ENCODE measurements around the gene ZNF232.
A peak's percentile ranks its signal among the peaks of the same experiment; 100 is the strongest.
"Not testable (repeated sequence)": the region's sequence is repeated elsewhere in the genome, so short reads cannot be mapped to it uniquely, and the experiment has no call there.

The ZNF232 gene

GRCh38 chr17:5111402-5112204, at the start of gene ZNF232:
Gene ZNF232, minus strand, starts transcription at chr17:5111878. Its CDS starts 56 bp downstream, at chr17:5111822.
- DNase-seq (ENCODE audit: low read depth in 1 of 2, low spot score in 1 of 2): peak; percentile 82 to 86

DNA sequence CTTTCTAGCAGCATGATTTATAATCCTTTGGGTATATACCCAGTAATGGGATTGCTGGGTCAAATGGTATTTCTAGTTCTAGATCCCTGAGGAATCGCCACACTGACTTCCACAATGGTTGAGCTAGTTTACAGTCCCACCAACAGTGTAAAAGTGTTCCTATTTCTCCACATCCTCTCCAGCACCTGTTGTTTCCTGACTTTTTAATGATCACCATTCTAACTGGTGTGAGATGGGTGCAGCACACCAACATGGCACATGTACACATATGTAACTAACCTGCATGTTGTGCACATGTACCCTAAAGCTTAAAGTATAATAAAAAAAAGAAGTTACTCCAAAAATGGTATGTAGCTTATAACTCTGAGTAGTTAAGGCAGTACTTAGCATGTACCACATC, 49.0 kb upstream of the ZNF232 start:
- not testable (repeated sequence) for DNase-seq (ENCODE audit: low read depth in 1 of 2, low spot score in 1 of 2)

- not testable (repeated sequence) for DNase-seq (ENCODE audit: low read depth in 1 of 2, low spot score in 1 of 2)
These were observed 34.4 kb upstream of the ZNF232 start for GRCh38 chr17:5146122-5146521.

DNA sequence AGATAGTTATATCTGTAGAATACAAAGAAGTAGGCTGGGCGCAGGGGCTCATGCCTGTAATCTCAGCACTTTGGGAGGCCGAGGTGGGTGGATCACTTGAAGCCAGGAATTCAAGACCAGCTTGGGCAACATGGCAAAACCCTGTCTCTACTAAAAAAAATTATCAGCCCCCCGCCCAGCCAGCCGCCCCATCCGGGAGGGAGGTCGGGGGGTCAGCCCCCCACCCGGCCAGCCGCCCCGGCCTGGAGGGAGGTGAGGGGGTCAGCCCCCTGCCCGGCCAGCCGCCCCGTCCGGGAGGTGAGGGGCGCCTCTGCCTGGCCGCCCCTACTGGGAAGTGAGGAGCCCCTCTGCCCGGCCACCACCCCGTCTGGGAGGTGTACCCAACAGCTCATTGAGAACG, 31.2 kb upstream of the ZNF232 start:
- not testable (repeated sequence) for DNase-seq (ENCODE audit: low read depth in 1 of 2, low spot score in 1 of 2)

GRCh38 chr17:5139458-5139732, 27.7 kb upstream of the ZNF232 start:
- DNase-seq (ENCODE audit: low read depth in 1 of 2, low spot score in 1 of 2): no peak

- no peak for DNase-seq (ENCODE audit: low read depth in 1 of 2, low spot score in 1 of 2)
These were observed 27.2 kb upstream of the ZNF232 start for GRCh38 chr17:5138616-5139457.

GRCh38 chr17:5138198-5138544, 26.5 kb upstream of the ZNF232 start:
- DNase-seq (ENCODE audit: low read depth in 1 of 2, low spot score in 1 of 2): not testable (repeated sequence)

DNA sequence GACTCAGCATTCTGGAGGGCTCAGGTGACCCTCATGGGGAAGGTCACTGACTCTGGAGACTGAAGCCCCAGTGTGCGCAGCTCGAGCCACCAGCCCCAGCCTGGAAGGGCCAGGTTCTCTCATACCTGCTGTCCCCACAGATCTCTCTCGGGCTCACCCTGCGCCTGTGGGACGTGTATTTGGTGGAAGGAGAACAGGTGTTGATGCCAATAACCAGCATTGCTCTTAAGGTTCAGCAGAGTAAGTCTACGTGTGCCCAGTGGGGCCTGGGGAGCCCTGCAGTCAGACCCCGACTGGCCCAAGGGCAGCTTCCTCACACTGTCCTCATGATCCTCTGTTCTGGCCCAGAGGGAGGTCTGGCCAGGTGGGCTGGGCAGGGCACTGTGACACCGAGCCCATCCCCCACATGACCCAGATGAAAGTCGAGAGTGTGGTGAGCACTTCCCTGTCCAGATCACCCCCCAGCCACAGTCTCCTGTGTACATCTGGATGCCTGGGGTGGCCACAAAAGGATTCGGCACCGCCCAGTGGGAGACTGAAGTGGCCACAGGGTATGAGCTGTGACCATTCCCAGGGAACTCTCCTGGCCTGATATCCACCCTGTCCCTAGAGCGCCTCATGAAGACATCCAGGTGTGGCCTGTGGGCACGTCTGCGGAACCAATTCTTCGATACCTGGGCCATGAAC, 26.0 kb upstream of the ZNF232 start:
- not testable (repeated sequence) for DNase-seq (ENCODE audit: low read depth in 1 of 2, low spot score in 1 of 2)

DNA sequence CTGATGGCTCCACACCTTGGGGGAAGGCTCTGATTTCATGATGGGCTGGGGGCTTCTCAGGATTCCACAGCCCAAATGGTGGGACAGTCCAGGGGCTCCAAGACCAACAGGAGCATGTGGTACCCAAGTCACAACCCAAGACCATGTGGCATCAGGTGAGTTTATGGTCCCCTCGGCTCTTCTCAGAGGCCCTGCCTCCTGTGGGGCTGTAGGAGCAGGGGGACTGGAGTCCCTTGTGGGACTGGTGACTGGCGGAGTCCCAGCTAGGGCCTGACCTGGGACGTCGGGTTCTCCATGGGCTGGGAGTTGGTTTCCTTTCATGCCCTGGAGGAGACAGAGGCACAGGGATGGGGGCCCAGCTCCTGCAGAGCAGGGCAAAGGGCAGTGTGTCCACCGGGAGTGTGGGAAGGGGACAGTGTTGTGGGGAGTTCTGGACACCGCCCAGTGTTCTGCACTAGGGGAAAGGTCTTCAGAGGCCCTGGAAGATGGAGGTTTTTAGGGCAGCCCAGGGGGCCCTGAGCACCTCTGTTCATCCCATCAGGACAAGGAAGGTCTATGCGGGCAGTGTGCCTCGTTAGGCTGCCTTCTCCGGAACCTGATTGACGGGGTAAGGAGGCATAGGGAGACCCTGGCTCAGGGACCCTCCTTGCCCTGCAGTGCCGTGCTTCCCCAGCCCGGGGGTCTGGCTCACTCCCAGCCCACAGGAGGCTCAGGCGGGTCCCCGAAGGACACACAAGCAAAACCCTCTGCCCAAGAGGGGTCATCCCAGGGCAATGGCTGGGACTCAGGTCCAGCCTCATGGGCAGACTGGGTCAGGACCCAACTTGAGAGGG, 25.1 kb upstream of the ZNF232 start:
- not testable (repeated sequence) for DNase-seq (ENCODE audit: low read depth in 1 of 2, low spot score in 1 of 2)

- DNase-seq (ENCODE audit: low read depth in 1 of 2, low spot score in 1 of 2): no peak
These were observed 24.3 kb upstream of the ZNF232 start for GRCh38 chr17:5135726-5136579.

DNA sequence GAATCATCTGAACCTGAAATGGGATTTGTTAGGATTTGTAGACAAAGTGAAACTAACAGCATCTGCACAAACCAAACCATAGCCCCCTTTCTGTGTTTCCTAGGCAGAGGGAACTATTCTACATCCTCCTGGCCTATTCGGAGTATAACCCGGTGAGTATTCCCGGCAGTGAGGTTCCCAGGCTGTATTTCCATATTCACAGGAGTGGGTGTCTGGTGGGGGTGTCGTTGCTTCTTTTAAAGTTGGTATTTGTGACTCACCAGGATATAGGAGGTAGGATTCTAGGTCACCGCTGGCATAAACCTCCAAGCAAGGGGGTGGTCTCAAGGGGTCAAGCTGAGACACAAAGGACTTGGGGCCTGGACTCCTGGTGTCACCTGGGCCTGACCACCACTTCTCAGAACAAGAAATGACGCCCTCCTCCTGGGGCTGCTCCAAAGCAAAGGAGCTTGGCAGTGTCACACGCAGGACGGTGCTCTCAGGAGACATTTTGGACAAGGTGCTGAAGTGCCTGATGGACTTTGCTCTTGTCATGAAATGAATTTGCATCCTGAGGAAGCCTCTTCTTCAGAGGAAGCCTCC, 23.5 kb upstream of the ZNF232 start:
- not testable (repeated sequence) for DNase-seq (ENCODE audit: low read depth in 1 of 2, low spot score in 1 of 2)

GRCh38 chr17:5134571-5134970, 22.9 kb upstream of the ZNF232 start:
- DNase-seq (ENCODE audit: low read depth in 1 of 2, low spot score in 1 of 2): not testable (repeated sequence)

- not testable (repeated sequence) for DNase-seq (ENCODE audit: low read depth in 1 of 2, low spot score in 1 of 2)
These were observed 22.3 kb upstream of the ZNF232 start for GRCh38 chr17:5133961-5134360.

DNA sequence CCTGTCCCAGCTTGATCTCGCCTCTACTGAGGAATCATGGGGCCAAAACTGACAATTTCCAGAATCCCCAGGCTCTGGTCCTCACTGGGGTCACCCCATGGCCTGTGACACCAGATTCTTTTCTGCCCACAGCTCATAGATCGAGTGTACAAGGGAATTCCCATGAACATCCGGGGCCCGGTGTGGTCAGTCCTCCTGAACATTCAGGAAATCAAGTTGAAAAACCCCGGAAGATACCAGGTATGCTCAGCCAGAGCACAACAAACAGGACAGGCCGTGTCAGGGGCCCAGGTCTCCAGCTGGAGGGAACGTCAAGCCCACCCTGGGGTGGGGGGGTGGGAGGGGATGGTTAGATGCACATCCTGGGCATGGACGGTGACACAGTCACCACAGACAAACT, 21.6 kb upstream of the ZNF232 start:
- no peak for DNase-seq (ENCODE audit: low read depth in 1 of 2, low spot score in 1 of 2)

DNA sequence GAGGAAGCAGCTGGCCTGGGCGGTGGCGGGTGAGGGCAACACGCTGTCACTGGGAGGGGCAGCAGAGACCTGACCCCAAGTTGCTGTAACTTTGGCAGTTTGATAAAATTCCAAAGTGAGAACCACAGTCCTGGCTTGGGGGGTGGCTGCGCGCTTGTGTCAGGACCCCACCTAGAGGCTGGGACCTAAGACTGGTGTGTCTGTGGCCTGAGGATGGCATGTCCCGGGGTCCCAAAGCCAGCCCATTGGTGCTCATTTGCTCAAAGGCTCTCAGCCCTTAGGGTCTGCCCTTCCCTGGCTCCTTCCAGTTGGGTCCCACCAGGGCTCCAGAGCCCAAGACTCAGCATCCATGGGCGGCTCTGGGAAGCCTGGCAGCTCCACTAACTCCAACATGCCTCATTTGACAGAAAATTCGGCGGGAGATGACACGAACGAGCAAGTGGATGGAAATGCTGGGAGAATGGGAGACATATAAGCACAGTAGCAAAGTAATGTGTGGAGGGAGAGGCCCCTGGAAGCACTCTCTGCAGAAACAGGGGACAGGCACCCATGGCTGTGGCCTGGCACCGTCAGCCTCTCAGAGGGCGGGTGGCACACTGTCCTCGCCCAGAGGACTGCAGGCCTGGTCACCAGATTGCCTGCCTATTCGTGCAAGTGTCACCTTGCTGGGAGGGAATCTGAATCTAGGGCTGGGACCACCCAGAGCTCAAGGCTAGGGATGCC, 21.0 kb upstream of the ZNF232 start:
- DNase-seq (ENCODE audit: low read depth in 1 of 2, low spot score in 1 of 2): not testable (repeated sequence)

DNA sequence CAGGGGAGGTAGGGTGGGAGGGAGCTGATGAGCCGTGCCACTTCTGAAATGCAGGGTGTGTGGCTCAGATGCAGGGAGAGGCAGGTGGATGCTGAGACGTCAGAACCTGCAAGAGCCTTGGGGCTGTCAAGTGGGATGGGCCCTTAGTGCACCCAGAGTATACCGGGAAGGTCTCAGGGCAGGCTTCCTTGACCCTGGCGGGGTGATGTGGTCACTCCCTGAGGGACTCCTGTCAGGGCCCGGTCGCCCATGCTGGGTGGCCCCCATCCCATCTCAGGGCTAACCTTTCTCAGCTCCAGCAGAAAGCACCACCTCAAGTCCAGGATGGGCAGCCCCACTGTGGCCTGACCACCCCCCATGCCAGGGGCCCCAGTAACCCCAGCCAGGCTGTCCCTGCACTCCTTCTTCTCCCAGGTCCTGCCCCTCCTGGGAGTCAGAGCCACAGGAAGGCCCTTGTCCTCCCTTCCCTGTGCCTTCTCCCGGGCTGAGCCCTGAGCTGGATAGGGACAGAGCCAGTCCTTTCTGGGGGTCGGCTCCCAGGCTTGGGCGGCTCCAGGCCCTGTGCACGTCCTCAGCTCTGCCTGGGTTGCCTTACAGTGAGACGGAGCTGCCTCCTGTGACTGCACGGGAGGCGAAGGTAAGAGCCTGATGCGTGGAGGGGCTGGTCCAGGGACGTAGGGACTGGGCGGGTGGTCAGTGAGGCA, 20.3 kb upstream of the ZNF232 start:
- not testable (repeated sequence) for DNase-seq (ENCODE audit: low read depth in 1 of 2, low spot score in 1 of 2)

GRCh38 chr17:5131146-5131715, 19.6 kb upstream of the ZNF232 start:
- no peak for DNase-seq (ENCODE audit: low read depth in 1 of 2, low spot score in 1 of 2)

DNA sequence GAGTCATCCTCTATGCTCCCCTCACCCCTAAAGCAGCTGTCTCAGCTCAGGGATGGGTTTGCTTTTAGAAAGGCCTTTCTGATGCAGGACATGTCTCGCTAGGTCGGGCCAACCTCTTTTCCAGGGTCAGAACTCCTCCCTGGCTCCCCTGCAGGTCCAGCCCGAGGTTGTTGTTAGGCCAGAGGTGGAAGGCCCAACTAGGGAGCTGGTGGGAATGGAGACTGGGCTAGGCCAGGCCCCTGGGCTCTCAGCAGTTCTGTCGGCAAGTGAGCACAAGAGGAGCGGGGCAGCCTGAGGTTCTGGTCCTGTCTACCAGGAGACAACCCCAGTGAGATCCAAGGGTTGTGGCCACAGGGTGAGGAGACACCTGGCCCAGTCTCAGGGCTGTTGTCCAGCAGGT, 19.0 kb upstream of the ZNF232 start:
- DNase-seq (ENCODE audit: low read depth in 1 of 2, low spot score in 1 of 2): not testable (repeated sequence)

Measured in activated CD4-positive, alpha-beta T cell treated with anti-CD3 and anti-CD28 coated beads, Interleukin-2, amount 50 U/mL, for 24 hours (primary cell).